K562 (cell line): ENCODE measurements around the gene METTL3. TPM values are rescaled to one million over a fixed set of nuclear protein-coding genes. Genes with fewer than 3 reads are reported as not detected.
A peak's percentile ranks its signal among the peaks of the same experiment; 100 is the strongest.

ENCODE experiments used
- ARHGAP35 ChIP-seq: fragments of 450-650 bp; IDR thresholded peaks from 2 replicates; pipeline ENCODE4 v1.6.1; 2018; ENCODE audit not compliant: partially characterized antibody
- ATF7 ChIP-seq: fragments of 450-650 bp; IDR thresholded peaks from 2 replicates; pipeline ENCODE4 v1.7.1; 2014; ENCODE audit warnings: mild to moderate bottlenecking, moderate library complexity
- CHD4 ChIP-seq: fragments of 200-600 bp; sonication (generic); IDR thresholded peaks from 3 replicates; pipeline ENCODE4 v1.6.1; 2012; ENCODE audit warnings: low read depth, mild to moderate bottlenecking, mixed read lengths, low read length, inconsistent platforms; ENCODE audit not compliant: insufficient read depth, insufficient replicate concordance, poor library complexity, severe bottlenecking
- EP400 ChIP-seq: fragments of 450-650 bp; IDR thresholded peaks from 2 replicates; pipeline ENCODE4 v1.6.1; 2017; ENCODE audit warnings: antibody characterized with exemption, mild to moderate bottlenecking, moderate library complexity
- GTF2A2 ChIP-seq: IDR thresholded peaks from 2 replicates; pipeline ENCODE4 v1.6.1; 2016; ENCODE audit warnings: mild to moderate bottlenecking, missing genetic modification characterization, missing compliant biosample characterization
- LCOR ChIP-seq: sonication (generic); formaldehyde crosslinking; IDR thresholded peaks from 2 replicates; pipeline ENCODE4 v1.8.0; 2022; ENCODE audit warnings: mild to moderate bottlenecking, missing genetic modification reagents
- MCM5 ChIP-seq: fragments of 450-650 bp; IDR thresholded peaks from 2 replicates; pipeline ENCODE4 v1.6.1; 2016; ENCODE audit warnings: low read depth
- NCOA4 ChIP-seq: fragments of 450-650 bp; IDR thresholded peaks from 2 replicates; pipeline ENCODE4 v1.6.1; 2018; ENCODE audit warnings: mild to moderate bottlenecking; ENCODE audit not compliant: partially characterized antibody
- POLR2B ChIP-seq: fragments of 450-650 bp; IDR thresholded peaks from 2 replicates; pipeline ENCODE4 v1.6.1; 2018; ENCODE audit warnings: low read depth; ENCODE audit not compliant: partially characterized antibody
- RBM15 ChIP-seq: fragments of 200-400 bp; formaldehyde crosslinking; IDR thresholded peaks from 2 replicates; pipeline ENCODE4 v1.6.1; 2018; ENCODE audit warnings: mild to moderate bottlenecking, low read length, moderate library complexity; ENCODE audit not compliant: insufficient read depth
- SMC3 ChIP-seq: conservative IDR thresholded peaks from 2 replicates; pipeline ENCODE4 v1.6.1; 2011; ENCODE audit warnings: low read depth, low read length, improper control_type of control experiment; ENCODE audit not compliant: insufficient read depth
- TAF15 ChIP-seq: fragments of 200-400 bp; formaldehyde crosslinking; IDR thresholded peaks from 2 replicates; pipeline ENCODE4 v1.6.1; 2017; ENCODE audit warnings: mild to moderate bottlenecking, low read depth, low read length, moderate library complexity
- TCFL5 ChIP-seq: fragments of 250-450 bp; sonication (Bioruptor Pico); conservative IDR thresholded peaks from 2 replicates; pipeline ENCODE4 v1.6.1; 2021; ENCODE audit warnings: mild to moderate bottlenecking, moderate library complexity, matching md5 sums
- XRCC4 ChIP-seq: IDR thresholded peaks from one replicate; pipeline ENCODE4 v1.6.1; 2011; ENCODE audit not compliant: insufficient read depth, insufficient read length; ENCODE audit errors: extremely low read depth
- ZNF197 ChIP-seq: fragments of 200-800 bp; sonication (Bioruptor generic); IDR thresholded peaks from 2 replicates; pipeline ENCODE4 v1.6.1; 2016; ENCODE audit warnings: low read depth, missing genetic modification characterization, missing compliant biosample characterization
- ZNF445 ChIP-seq: fragments of 250-450 bp; sonication (Bioruptor Pico); IDR thresholded peaks from 2 replicates; pipeline ENCODE4 v1.4.0; 2020; ENCODE audit warnings: low read depth, mild to moderate bottlenecking, moderate library complexity
- polyA plus RNA-seq, 8 experiments: library from polyadenylated mRNA; depleted of rRNA in 4 of 8; stranded (reverse) in 5 of 8; unstranded in 3 of 8; fragments of >200 nt; fragmentation: Nextera tagmentation in 2 of 8; fragmentation: Illumina TruSeq in 1 of 8; extraction: Ambion mirVana in 2 of 8; extraction: Trizol in 1 of 8; gene quantifications; 2 replicates each; pipeline versions ENCODE4 v1.2.1 to v1.2.3, GENCODE V29; 2011 to 2014; ENCODE audit warnings: inconsistent platforms in 1 of 8, missing spikeins in 1 of 8
- total RNA-seq, 7 experiments: library from RNA; depleted of rRNA in 6 of 7; stranded (reverse); fragments of >200 nt in 6 of 7; fragmentation: Illumina TruSeq in 2 of 7; extraction: Trizol in 2 of 7; gene quantifications; 2 replicates each; pipeline versions ENCODE4 v1.2.1 to v1.2.3, GENCODE V29; 2011 to 2021; ENCODE audit warnings: low replicate concordance in 1 of 7
- TF ChIP-seq, protein P1 (sequence below): fragments of 450-650 bp; IDR thresholded peaks from 2 replicates; pipeline ENCODE4 v1.6.1; 2016; ENCODE audit warnings: mild to moderate bottlenecking
- TF ChIP-seq, protein P2 (sequence below): fragments of 200-800 bp; sonication (Bioruptor generic); IDR thresholded peaks from 2 replicates; pipeline ENCODE4 v1.6.1; 2016; ENCODE audit warnings: missing genetic modification characterization, missing compliant biosample characterization
- TF ChIP-seq, protein P3 (sequence below): fragments of 250-450 bp; sonication (Bioruptor Pico); IDR thresholded peaks from 2 replicates; pipeline ENCODE4 v1.4.0; 2020; ENCODE audit warnings: mild to moderate bottlenecking

Gene METTL3
- total and polyA plus RNA-seq, 9 of the 15 experiments (the other 6 are each of a cell fraction or from before 2014, with no cell fraction given): 42.1 to 151 (median 65.7) TPM

DNA sequence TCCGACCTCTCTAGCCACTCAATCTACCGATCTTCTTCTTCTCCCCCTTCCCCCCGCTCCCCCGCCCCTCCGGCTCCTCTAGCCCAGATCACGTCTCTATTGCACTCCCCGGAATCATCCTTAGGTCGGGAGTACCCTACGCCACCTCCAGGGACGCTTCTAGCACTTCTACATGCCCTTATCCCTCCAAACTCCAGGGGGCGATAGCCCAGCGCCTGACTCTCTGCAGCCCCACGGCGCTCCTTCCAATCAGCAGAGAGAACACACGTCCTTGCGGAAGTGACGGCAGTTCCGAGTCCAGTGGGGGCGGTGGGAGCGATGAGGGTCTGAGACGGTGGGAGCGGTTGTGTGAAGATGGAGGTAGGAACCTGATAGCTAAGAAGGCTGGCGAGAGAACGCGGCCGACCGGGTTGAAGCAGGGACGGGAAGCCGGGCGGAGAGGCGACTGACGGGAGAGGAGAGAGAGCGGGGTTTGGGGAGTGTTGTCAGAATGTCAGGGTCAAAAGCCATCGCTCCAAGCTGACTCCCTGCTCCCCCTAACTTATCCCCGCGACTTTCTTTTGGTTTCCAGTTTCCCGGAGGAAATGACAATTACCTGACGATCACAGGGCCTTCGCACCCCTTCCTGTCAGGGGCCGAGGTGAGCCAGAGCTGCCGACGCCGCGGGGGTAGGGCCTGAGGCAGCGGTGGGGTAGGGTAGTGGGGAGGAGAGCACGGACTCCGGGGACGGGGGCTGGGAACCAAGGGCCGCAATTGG lies 34.0 kb downstream of the METTL3 start, which contains the start of the genes RAB2B and TOX4 (continued):
- TF ChIP-seq, protein P1, sequence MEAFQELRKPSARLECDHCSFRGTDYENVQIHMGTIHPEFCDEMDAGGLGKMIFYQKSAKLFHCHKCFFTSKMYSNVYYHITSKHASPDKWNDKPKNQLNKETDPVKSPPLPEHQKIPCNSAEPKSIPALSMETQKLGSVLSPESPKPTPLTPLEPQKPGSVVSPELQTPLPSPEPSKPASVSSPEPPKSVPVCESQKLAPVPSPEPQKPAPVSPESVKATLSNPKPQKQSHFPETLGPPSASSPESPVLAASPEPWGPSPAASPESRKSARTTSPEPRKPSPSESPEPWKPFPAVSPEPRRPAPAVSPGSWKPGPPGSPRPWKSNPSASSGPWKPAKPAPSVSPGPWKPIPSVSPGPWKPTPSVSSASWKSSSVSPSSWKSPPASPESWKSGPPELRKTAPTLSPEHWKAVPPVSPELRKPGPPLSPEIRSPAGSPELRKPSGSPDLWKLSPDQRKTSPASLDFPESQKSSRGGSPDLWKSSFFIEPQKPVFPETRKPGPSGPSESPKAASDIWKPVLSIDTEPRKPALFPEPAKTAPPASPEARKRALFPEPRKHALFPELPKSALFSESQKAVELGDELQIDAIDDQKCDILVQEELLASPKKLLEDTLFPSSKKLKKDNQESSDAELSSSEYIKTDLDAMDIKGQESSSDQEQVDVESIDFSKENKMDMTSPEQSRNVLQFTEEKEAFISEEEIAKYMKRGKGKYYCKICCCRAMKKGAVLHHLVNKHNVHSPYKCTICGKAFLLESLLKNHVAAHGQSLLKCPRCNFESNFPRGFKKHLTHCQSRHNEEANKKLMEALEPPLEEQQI: no peak
- no peak for TF ChIP-seq MCM5
- TF ChIP-seq NCOA4: no peak
- TF ChIP-seq GTF2A2 (tag): no peak
- no peak for TF ChIP-seq XRCC4
- no peak for TF ChIP-seq LCOR (CRISPR knock-in tag)
- TF ChIP-seq RBM15: no peak
- TF ChIP-seq TAF15: no peak
- TF ChIP-seq ZNF445 (CRISPR knock-in tag): no peak
- no peak for TF ChIP-seq ZNF197 (CRISPR knock-in tag)
- peak; percentile 87 for TF ChIP-seq POLR2B
- no peak for TF ChIP-seq TCFL5 (CRISPR knock-in tag)
- peak; percentile 52 for TF ChIP-seq ATF7
- TF ChIP-seq SMC3: peak; percentile 52
- TF ChIP-seq, protein P2, sequence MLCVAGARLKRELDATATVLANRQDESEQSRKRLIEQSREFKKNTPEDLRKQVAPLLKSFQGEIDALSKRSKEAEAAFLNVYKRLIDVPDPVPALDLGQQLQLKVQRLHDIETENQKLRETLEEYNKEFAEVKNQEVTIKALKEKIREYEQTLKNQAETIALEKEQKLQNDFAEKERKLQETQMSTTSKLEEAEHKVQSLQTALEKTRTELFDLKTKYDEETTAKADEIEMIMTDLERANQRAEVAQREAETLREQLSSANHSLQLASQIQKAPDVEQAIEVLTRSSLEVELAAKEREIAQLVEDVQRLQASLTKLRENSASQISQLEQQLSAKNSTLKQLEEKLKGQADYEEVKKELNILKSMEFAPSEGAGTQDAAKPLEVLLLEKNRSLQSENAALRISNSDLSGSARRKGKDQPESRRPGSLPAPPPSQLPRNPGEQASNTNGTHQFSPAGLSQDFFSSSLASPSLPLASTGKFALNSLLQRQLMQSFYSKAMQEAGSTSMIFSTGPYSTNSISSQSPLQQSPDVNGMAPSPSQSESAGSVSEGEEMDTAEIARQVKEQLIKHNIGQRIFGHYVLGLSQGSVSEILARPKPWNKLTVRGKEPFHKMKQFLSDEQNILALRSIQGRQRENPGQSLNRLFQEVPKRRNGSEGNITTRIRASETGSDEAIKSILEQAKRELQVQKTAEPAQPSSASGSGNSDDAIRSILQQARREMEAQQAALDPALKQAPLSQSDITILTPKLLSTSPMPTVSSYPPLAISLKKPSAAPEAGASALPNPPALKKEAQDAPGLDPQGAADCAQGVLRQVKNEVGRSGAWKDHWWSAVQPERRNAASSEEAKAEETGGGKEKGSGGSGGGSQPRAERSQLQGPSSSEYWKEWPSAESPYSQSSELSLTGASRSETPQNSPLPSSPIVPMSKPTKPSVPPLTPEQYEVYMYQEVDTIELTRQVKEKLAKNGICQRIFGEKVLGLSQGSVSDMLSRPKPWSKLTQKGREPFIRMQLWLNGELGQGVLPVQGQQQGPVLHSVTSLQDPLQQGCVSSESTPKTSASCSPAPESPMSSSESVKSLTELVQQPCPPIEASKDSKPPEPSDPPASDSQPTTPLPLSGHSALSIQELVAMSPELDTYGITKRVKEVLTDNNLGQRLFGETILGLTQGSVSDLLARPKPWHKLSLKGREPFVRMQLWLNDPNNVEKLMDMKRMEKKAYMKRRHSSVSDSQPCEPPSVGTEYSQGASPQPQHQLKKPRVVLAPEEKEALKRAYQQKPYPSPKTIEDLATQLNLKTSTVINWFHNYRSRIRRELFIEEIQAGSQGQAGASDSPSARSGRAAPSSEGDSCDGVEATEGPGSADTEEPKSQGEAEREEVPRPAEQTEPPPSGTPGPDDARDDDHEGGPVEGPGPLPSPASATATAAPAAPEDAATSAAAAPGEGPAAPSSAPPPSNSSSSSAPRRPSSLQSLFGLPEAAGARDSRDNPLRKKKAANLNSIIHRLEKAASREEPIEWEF (CRISPR knock-in tag): no peak
- TF ChIP-seq, protein P3, sequence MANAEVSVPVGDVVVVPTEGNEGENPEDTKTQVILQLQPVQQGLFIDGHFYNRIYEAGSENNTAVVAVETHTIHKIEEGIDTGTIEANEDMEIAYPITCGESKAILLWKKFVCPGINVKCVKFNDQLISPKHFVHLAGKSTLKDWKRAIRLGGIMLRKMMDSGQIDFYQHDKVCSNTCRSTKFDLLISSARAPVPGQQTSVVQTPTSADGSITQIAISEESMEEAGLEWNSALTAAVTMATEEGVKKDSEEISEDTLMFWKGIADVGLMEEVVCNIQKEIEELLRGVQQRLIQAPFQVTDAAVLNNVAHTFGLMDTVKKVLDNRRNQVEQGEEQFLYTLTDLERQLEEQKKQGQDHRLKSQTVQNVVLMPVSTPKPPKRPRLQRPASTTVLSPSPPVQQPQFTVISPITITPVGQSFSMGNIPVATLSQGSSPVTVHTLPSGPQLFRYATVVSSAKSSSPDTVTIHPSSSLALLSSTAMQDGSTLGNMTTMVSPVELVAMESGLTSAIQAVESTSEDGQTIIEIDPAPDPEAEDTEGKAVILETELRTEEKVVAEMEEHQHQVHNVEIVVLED: no peak
- TF ChIP-seq EP400: peak; percentile 77
- TF ChIP-seq ARHGAP35: no peak
- no peak for TF ChIP-seq CHD4
